K562 (cell line): ENCODE data around the gene SEC24A. TPM values are rescaled to one million over a fixed set of nuclear protein-coding genes. Genes with fewer than 3 reads are reported as not detected.
A peak's percentile ranks its signal among the peaks of the same experiment; 100 is the strongest.

Source experiments
- CEBPB ChIP-seq: fragments of 450-650 bp; IDR thresholded peaks from 2 replicates; pipeline ENCODE4 v1.6.1; 2016; ENCODE audit warnings: missing genetic modification characterization, missing compliant biosample characterization
- CSDE1 ChIP-seq, 2 experiments: fragments of 450-650 bp; IDR thresholded peaks; 2 replicates each; pipeline ENCODE4 v1.6.1; 2016; ENCODE audit warnings: mild to moderate bottlenecking in 1 of 2
- MAFG ChIP-seq: fragments of 450-650 bp; conservative IDR thresholded peaks from 2 replicates; pipeline ENCODE4 v1.6.1; 2016; ENCODE audit warnings: missing genetic modification characterization, missing compliant biosample characterization
- MEIS2 ChIP-seq: fragments of 450-650 bp; IDR thresholded peaks from 2 replicates; pipeline ENCODE4 v1.6.1; 2014; ENCODE audit warnings: mild to moderate bottlenecking; ENCODE audit not compliant: partially characterized antibody
- SRSF7 ChIP-seq: fragments of 200-400 bp; formaldehyde crosslinking; optimal IDR thresholded peaks from 2 replicates; pipeline ENCODE3; 2017; ENCODE audit warnings: mild to moderate bottlenecking, low read depth, low read length
- ZFX ChIP-seq: sonication (generic); formaldehyde crosslinking; IDR thresholded peaks from 2 replicates; pipeline ENCODE4 v1.8.0; 2022; ENCODE audit warnings: mild to moderate bottlenecking, missing genetic modification reagents, moderate library complexity
- ZNF445 ChIP-seq: fragments of 250-450 bp; sonication (Bioruptor Pico); IDR thresholded peaks from 2 replicates; pipeline ENCODE4 v1.4.0; 2020; ENCODE audit warnings: low read depth, mild to moderate bottlenecking, moderate library complexity
- ZNF583 ChIP-seq: fragments of 250-450 bp; sonication (Bioruptor Pico); IDR thresholded peaks from 2 replicates; pipeline ENCODE4 v1.4.0; 2020
- polyA plus RNA-seq, 8 experiments: library from polyadenylated mRNA; depleted of rRNA in 4 of 8; stranded (reverse) in 5 of 8; unstranded in 3 of 8; fragments of >200 nt; fragmentation: Nextera tagmentation in 2 of 8; fragmentation: Illumina TruSeq in 1 of 8; extraction: Ambion mirVana in 2 of 8; extraction: Trizol in 1 of 8; gene quantifications; 2 replicates each; pipeline versions ENCODE4 v1.2.1 to v1.2.3, GENCODE V29; 2011 to 2014; ENCODE audit warnings: inconsistent platforms in 1 of 8, missing spikeins in 1 of 8
- total RNA-seq, 7 experiments: library from RNA; depleted of rRNA in 6 of 7; stranded (reverse); fragments of >200 nt in 6 of 7; fragmentation: Illumina TruSeq in 2 of 7; extraction: Trizol in 2 of 7; gene quantifications; 2 replicates each; pipeline versions ENCODE4 v1.2.1 to v1.2.3, GENCODE V29; 2011 to 2021; ENCODE audit warnings: low replicate concordance in 1 of 7
- TF ChIP-seq, protein P1 (sequence below): fragments of 450-650 bp; IDR thresholded peaks from 2 replicates; pipeline ENCODE4 v1.6.1; 2016; ENCODE audit warnings: mild to moderate bottlenecking, moderate library complexity

SEC24A gene
- total and polyA plus RNA-seq, 9 of the 15 experiments (the other 6 are each of a cell fraction or from before 2014, with no cell fraction given) = 7.9 to 36.5 (median 17.5) TPM

DNA sequence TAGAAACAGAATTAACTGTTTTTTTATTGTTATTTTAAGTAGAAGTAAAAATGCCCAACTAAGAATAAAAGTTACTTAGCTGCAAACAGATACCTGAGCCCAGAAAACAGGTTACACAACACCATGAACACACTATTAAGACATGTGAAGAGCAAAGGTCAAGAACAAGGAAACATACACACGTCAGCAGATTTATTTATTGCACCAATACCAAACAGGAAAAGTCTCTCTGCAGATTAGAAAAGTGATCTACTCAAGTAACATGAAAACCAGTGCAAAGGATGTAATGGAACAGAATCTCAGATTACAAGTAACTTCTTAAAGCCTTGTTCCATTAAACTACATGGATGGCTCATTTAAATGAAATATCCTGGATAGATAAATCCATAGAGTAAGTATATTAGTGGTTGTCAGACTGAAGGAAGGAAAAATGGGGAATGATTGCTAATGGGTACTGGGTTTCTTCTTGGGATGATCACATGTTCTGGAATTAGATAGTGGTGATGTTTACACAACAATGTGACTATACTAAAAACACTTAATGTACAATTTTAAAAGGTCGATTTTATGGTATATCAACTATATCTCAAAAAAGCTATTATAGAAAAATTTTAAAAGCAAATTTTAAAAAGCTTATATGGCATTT, 22.1 kb upstream of the SEC24A start (continued):
- TF ChIP-seq, protein P1, sequence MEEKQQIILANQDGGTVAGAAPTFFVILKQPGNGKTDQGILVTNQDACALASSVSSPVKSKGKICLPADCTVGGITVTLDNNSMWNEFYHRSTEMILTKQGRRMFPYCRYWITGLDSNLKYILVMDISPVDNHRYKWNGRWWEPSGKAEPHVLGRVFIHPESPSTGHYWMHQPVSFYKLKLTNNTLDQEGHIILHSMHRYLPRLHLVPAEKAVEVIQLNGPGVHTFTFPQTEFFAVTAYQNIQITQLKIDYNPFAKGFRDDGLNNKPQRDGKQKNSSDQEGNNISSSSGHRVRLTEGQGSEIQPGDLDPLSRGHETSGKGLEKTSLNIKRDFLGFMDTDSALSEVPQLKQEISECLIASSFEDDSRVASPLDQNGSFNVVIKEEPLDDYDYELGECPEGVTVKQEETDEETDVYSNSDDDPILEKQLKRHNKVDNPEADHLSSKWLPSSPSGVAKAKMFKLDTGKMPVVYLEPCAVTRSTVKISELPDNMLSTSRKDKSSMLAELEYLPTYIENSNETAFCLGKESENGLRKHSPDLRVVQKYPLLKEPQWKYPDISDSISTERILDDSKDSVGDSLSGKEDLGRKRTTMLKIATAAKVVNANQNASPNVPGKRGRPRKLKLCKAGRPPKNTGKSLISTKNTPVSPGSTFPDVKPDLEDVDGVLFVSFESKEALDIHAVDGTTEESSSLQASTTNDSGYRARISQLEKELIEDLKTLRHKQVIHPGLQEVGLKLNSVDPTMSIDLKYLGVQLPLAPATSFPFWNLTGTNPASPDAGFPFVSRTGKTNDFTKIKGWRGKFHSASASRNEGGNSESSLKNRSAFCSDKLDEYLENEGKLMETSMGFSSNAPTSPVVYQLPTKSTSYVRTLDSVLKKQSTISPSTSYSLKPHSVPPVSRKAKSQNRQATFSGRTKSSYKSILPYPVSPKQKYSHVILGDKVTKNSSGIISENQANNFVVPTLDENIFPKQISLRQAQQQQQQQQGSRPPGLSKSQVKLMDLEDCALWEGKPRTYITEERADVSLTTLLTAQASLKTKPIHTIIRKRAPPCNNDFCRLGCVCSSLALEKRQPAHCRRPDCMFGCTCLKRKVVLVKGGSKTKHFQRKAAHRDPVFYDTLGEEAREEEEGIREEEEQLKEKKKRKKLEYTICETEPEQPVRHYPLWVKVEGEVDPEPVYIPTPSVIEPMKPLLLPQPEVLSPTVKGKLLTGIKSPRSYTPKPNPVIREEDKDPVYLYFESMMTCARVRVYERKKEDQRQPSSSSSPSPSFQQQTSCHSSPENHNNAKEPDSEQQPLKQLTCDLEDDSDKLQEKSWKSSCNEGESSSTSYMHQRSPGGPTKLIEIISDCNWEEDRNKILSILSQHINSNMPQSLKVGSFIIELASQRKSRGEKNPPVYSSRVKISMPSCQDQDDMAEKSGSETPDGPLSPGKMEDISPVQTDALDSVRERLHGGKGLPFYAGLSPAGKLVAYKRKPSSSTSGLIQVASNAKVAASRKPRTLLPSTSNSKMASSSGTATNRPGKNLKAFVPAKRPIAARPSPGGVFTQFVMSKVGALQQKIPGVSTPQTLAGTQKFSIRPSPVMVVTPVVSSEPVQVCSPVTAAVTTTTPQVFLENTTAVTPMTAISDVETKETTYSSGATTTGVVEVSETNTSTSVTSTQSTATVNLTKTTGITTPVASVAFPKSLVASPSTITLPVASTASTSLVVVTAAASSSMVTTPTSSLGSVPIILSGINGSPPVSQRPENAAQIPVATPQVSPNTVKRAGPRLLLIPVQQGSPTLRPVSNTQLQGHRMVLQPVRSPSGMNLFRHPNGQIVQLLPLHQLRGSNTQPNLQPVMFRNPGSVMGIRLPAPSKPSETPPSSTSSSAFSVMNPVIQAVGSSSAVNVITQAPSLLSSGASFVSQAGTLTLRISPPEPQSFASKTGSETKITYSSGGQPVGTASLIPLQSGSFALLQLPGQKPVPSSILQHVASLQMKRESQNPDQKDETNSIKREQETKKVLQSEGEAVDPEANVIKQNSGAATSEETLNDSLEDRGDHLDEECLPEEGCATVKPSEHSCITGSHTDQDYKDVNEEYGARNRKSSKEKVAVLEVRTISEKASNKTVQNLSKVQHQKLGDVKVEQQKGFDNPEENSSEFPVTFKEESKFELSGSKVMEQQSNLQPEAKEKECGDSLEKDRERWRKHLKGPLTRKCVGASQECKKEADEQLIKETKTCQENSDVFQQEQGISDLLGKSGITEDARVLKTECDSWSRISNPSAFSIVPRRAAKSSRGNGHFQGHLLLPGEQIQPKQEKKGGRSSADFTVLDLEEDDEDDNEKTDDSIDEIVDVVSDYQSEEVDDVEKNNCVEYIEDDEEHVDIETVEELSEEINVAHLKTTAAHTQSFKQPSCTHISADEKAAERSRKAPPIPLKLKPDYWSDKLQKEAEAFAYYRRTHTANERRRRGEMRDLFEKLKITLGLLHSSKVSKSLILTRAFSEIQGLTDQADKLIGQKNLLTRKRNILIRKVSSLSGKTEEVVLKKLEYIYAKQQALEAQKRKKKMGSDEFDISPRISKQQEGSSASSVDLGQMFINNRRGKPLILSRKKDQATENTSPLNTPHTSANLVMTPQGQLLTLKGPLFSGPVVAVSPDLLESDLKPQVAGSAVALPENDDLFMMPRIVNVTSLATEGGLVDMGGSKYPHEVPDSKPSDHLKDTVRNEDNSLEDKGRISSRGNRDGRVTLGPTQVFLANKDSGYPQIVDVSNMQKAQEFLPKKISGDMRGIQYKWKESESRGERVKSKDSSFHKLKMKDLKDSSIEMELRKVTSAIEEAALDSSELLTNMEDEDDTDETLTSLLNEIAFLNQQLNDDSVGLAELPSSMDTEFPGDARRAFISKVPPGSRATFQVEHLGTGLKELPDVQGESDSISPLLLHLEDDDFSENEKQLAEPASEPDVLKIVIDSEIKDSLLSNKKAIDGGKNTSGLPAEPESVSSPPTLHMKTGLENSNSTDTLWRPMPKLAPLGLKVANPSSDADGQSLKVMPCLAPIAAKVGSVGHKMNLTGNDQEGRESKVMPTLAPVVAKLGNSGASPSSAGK = no peak
- no peak for TF ChIP-seq CSDE1 (IDR thresholded peaks at IDR 0.05)
- no peak for TF ChIP-seq ZFX
- TF ChIP-seq ZNF445 (CRISPR knock-in tag) = no peak
- TF ChIP-seq CEBPB = peak; percentile 23; the same call in 1 of the 2 replicates
- no peak for TF ChIP-seq ZNF583
- TF ChIP-seq SRSF7 = no peak
- TF ChIP-seq MAFG (tag) = peak; percentile 33; the same call in 1 of the 2 replicates
- peak; percentile 4 for TF ChIP-seq MEIS2
